Activated CD4-positive, alpha-beta T cell treated with anti-CD3 and anti-CD28 coated beads, Interleukin-2, amount 50 U/mL, for 48 hours (primary cell): Measurements from ENCODE around the gene PIGZ.

ENCODE experiments used
- DNase-seq, 2 experiments: peaks; one replicate each; pipeline ENCODE4 v3.0.0-alpha.2; 2020

The PIGZ gene

DNA sequence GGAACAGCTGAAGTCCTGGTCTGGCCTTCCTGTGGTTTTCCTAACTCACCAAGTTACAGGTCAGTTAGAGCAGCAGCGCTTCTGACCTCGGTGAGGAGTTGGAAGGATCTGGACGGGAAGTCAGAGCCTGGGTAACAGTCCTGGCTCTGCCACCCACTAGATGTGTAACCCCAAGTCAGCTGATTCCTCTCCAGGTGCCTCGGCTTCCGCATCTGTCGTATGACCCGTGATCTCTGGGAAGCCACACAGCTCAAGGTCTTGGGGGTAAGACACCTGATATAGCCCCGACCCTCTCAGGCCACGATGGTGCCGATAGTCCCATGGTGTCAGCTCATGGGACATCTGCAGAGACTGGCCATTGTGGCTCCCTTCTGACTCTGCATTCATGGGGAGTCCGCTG, 8.3 kb upstream of the PIGZ start:
- DNase-seq = no peak

DNA sequence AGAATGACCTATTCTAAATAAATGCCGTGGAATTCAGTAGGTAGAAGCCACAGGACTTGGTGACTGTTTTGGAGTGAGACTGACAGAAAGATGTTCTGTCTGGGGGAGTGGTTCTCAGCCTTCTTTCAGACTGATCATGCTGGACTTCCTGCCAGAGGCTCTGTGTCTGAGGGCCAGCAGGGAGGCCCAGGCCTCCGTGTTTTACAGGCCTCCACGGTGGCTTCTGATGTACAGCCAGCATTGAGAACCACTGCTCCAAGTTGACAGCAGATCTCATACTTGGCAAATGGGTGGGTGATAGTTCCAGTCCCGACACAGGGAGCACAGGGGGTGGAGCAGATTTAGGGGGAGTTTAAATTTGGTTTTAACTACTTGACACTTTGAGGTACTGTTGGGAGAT, 6.7 kb upstream of the PIGZ start:
- no peak for DNase-seq

DNA sequence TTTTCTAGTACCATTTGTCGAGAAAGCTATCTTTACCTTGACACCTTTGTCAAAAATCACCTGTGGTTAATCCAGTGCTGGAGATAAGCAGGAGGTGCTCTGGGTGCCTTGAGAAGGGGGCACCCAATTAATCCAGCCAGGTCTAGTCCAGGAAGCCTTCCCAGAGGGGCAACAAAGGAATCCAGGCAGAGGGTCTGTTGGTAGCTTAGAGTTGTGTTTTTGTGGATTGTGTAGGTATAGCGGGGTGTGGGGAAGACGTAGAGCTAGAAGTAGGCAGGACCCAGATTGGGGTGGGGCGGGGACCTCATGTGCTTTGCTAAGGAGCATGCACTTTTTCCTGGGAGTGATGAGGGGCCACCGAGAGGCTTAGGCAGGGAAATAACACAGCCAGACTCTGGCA, 6.0 kb upstream of the PIGZ start:
- no peak for DNase-seq

DNA sequence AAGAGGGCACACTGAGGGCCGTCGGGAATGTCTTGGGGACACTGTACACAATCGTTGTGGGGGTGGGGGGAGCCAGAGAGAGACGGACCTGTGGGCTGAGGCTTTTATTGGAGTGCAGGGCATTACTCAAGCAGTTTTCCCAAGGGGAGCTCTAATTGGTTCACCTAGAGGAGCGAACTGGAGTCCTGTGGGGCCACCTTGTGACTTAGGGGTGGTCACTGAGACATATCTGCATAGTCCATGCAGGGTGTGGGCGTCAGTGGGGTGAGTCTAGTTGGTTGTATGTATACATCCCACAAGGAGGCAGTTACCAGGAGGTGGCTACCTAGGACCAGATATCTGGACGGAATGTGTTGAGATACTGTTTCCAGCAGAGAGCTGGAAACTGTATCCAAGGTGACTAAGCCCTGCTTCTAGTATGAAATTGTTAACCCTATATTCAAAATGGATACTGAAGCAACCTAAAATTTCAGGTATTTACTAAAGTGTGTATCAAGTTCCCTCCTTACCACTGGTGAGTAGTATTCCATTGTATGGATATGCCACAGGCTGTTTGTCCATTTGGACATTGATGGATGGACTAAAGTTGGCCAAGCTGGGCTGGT, 2.6 kb upstream of the PIGZ start:
- DNase-seq = no peak

DNA sequence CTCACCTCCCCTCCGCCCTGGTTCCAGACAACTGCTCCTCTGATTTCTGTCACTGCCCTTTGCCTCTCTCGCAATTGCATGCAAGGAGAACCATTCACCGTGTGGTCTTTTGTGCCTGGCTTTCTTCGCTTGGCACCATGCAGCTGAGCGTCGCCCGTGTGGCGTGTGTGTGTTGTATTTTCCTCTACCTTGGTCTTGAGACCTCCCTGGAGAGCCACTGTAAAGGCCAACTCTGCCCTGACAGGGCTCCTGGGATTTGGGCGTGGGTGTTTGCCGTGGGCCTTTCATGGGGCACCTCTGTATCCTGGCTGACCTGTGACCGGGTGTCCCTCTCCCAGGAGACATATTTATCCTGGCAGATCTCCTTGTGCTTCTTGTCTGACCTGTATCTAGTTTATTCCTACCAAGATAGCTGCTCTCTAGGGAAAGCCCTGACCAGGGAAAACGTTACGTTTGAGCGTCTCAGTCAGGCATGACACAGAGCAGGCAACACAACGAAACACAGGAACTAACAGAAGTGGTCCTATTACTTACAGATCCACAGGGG, 2.0 kb upstream of the PIGZ start:
- no peak for DNase-seq

DNA sequence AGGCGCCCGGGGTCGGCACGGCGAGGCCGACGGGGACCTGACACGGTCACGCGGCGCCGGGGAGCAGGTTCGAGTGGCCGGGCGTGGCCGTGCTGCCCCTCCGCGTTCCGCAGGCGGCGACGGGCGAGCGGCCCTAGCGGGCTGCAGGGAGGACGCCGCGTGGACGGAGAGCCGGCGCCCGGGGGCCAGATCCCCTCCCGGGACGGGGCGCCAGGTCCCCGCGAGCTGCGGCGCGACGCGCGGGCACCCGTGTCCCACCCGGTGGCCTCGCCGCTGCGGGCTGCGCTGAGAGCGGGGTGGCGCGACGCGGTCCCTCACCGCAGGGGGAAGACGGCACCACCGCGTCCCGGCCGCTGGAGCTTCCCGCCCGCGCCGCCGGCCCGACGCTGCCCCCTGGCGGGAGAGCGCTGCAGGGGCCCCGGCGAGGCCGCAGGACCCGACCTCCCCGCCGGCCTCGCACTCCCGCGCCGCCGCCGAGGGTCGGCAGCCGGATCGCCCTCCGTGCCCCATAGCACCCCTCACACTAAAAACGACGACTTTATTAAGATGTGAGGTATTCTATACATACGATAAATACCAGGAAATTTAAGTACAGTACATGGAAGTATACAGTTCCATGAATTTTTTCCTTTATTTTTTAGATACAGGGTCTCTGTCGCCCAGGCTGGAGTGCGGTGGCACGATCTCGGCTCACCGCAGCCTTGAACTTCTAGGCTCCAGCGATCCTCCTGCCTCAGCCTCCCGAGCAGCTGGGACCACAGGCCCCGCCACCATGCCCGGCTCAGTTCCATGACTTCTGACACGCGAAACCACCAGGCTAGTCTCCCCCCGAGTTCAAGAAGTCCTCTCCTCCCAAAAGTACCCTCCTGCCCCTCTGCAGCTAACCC, 1.3 kb upstream of the PIGZ start:
- DNase-seq = peak; percentile 72 to 74

DNA sequence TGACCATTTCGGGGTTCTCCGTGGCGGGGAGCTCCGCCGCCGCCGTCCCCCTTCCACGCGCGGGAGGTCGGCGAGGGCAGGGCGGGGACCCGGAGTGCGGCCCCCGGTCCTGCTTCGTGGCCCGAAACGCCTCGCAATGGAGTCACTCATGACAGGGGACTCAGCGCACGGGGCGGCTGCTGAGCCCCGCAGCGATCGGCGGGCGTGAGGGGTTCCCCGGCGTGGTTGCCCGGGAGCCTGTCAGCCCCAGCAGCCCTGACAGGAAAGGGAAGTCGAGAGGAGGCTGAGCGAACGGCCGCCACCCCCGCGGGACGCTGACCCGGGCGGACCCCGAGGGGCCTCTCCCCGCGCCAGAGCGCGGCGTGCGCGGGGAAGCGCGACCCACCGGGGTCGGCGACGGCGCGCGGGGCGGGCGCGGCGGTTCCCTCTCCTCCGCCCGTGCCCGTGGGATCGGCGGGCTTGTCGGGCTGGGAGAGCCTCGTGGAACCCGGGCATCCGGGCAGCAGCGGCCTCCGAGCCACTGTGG, 564 bp upstream of the PIGZ start:
- peak; percentile 55 to 59 for DNase-seq

DNA sequence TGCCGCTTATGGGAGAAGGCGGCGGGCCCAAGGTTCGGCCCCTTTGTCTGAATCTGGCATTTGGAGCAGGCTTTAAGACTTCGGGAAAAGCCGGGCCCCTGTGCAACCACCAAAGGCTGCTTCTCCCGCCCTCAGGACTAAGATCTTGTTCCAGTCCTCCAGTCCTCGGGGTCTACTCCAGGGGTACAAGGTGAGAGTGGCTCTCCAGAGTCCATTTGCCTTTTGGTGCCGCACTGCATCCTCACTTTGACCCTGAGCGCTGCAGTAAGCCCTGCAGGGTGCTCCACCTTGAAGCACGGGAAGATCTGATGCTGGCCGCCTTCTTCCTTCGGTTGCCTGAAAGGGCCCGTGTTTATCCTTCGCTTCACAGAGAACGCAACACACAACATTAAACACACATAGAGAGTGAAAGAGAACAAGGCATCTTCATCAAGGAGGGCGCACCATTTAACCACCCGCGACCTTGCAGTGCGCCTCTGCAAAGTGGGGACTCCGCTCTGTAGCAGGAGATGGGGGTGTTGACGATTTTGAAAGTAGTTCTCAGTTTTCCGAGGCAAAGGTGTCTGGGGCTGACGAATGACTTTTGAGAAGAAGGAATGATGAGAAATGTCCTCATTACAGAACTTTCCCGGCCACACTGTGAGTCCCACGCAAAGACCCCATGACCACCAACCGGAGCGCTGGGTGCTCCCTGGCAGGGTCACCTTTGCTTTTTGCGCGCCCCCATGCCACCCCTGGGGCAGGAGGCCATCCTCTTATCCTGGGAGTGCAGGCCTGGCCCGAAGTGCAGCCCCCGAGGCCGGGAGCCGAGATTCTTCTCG, 1.0 kb downstream of the PIGZ start:
- DNase-seq = no peak

DNA sequence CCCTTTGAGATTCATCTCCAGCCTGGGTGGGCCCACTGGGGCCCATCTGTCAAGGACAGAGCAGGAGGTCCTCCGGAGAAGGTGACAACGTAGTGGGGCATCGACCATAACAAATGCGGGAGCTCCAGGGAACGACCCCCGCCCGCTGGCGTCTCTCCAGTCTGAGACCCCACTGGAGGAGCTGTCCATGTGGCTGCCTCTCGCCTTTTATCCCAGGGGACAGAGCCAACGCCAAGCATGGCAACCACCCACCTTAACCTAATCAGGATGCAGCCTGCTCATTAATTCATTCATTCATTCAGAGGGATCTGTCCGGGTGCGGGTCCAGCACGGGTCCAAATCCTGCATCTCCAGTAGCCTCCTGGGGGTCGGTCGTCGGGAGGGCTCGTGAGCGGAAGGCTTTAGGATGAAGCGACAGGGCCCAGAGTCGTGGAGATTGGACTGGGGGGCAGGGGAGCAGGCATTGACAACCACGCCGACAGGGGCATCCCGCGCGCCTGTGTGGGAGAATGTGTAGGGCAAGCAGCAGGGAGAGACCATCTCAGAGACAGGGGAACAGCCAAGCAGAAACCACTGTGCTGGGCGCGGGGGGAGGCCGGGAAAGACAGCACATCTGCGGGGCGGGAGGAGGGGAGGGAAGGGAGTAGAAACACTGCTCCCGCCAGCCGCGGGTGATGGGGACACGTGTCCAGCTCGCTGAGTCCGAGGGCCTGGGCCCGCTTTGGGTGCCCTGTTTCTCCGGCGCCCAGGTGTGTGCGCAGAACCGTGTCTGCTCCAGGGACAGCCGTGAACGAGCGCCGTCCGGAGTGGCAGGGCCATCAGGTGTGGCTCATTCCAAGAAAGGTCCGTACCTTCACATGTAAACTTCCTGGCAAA, 1.9 kb downstream of the PIGZ start:
- no peak for DNase-seq

DNA sequence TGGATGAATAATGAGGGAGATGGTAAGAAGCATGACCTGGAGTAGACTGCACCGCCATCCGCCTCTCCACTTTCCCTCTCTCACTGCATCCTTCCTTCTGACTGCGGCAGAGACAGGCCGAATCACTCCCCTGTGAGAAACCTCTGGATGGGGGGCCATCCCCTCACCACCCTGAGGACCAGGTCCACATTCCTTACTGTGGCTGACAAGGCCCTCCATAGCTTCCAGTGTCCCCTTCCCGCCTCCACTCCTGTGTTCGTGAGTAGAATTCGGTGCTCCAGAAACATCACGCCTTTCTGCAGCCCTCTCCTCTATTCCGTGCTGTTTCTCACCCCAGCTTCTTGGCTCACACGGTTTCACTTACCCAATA, 2.8 kb downstream of the PIGZ start:
- DNase-seq = no peak

DNA sequence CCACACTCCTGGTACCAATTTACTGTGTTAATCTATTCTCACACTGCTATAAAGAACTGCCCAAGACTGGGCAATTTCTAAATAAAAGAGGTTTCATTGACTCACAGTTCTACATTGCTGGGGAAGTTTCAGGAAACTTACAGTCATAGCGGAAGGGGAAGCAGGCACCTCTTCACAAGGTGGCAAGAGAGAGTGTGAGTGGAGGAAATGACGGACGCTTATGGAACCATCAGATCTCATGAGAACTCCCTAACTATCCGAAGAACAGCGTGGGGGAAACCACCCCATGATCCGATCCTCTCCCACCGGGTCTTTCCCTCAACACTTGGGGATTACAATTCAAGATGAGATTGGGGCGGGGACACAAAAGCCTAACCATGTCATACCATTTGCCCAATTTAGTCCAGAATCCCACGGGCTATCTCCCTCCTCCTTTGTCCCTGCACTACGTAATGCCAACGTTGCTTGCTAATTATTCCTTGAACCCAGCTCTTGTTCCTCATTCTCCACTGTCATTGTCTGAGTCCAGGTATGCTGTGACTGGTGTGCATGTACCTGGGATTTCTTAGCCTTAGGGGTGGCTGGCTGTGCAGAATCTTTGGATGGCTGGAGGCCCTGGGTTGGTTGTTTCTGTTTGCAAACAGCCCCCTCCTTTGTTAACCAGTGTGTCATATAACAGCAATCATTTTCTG, 3.4 kb downstream of the PIGZ start:
- no peak for DNase-seq

DNA sequence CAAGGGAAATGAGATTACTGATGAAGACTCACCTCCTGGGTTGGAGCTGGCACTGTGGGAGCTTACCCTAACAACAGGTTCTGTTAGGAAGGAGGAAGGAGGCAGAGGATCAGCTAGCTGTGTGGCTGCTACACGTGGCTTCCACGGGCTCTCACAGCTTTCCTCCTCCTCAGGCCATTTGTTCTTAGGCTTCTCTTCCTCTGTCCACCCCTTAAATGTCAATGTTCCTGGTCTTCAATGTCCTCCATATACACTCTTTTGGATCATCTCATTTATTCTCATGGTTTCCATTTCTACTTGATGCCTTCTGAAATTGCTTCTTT, 5.0 kb downstream of the PIGZ start:
- DNase-seq = no peak

DNA sequence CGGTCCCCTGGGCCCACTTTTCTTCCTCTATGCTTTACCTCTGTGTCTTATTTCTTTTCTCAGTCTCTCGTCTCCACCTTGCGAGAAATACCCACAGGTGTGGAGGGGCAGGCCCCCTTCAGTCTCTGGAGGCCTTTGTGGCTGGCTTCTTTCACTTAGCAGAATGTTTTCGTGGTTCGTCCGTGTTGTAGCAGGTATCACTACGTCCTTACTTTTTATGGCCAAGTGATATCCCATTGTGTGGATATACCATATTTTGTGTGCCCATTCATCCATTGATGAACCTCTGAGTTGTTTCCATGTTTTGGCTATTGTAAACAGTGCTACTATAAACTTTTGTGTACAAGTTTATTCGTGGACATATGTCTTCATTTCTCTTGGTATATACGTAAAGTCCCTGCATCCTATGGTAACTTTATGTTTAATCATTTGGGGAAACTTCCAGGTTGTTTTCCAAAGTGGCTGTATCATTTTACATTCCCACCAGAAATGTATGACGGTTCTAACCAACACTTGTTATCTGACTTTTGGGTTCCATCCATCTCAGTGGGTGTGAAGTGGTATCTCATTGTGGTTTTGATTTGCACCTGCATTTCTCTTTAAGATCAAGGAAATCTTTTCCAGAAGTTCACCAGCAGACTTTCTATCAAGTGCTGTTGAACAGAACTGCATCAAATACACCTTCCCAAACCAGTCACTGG, 5.6 kb downstream of the PIGZ start:
- DNase-seq = no peak

DNA sequence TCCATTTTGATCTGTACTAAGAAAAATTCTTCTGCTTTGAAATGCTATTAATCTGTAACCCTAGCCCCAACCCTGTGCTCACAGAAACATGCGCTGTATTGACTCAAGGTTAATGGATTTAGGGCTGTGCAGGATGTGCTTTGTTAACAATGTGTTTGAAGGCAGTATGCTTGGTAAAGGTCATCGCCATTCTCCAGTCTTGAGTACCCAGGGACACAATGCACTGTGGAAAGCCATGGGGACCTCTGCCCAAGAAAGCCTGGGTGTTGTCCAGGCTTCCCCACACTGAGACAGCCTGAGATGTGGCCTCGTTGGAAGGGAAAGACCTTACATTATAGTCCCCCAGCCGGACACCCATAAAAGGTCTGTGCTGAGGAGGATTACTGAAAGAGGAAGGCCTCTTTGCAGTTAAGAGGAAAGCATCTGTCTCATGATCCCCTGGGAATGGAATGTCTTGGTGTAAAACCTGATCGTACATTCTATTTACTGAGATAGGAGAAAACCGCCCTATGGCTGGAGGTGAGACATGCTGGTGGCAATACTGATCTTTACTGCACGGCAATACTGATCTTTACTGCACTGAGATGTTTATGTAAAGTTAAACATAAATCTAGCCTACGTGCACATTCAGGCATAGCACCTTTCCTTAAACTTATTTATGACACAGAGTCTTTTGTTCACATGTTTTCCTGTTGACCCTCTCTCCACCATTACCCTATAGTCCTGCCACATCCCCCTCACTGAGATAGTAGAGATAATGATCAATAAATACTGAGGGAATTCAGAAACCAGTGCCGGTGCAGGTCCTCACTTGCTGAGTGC, 6.3 kb downstream of the PIGZ start:
- no peak for DNase-seq

DNA sequence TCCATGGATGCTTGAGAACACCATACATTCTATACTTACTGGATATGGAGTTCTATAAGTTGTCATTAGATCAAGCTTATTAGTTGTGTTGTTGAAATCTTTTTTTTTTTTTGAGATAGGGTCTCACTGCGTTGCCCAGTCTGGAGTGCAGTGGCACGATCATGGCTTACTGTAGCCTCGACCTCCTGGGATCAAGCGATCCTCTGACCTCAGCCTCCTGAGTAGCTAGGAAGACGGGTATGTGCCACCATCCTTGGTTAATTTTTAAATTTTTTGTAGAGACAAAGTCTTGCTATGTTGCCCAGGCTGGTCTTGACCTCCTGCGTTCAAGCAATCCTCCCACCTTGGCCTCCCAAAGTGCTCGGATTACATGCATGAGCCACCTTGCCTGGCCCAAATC, 13.8 kb downstream of the PIGZ start:
- no peak for DNase-seq

DNA sequence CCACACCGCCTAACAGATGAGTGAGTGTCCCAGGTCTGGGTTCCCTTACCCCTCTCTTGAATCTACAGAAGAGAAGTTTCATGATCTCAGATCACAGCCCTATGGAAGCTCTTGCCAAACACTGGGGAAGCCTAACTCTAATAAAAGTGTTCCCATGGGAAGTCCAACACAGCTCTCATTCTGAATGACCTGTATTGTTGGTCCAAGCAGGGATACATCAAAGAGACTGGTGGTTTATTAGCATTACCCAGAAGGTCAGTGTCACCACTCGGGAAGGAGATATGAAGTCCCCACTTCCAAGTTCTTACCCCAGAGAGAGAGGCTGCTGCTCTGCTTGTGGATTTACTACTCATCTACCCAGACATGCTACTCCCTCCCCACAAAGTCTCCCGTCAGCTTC, 17.3 kb downstream of the PIGZ start:
- DNase-seq = no peak

DNA sequence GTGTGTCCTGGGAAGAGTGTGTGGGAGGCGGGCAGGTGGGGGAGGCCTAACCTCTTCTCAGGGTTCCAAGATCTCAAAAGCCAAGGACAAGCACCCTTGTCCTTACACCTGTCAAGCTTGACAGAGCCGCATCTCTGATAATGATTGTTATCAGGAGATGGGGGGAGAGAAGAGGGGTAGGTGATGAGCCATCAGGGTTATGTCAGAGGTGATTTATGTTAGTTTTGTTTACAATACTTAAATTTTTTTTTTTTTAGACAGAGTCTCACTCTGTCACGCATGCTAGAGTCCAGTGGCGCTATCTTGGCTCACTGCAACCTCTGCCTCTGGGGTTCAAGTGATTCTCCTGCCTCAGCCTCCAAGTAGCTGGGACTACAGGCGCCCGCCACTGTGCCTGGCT, 18.9 kb downstream of the PIGZ start:
- no peak for DNase-seq

DNA sequence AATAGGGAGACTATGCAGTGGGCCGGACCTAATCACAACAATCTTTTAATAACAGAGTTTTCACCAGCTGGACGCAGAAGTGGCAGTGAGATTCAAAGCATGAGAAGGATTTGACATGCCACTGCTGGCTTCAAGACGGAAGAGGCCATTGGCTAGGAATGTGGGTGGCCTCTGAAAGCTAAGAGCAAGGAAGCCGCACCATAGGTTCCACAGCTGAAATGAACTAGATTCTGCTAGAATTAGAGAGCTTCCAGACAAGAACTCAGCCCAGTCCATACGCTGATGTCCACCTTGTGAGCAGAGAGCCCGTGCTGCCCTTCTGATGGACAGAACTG, 19.4 kb downstream of the PIGZ start:
- DNase-seq = no peak

DNA sequence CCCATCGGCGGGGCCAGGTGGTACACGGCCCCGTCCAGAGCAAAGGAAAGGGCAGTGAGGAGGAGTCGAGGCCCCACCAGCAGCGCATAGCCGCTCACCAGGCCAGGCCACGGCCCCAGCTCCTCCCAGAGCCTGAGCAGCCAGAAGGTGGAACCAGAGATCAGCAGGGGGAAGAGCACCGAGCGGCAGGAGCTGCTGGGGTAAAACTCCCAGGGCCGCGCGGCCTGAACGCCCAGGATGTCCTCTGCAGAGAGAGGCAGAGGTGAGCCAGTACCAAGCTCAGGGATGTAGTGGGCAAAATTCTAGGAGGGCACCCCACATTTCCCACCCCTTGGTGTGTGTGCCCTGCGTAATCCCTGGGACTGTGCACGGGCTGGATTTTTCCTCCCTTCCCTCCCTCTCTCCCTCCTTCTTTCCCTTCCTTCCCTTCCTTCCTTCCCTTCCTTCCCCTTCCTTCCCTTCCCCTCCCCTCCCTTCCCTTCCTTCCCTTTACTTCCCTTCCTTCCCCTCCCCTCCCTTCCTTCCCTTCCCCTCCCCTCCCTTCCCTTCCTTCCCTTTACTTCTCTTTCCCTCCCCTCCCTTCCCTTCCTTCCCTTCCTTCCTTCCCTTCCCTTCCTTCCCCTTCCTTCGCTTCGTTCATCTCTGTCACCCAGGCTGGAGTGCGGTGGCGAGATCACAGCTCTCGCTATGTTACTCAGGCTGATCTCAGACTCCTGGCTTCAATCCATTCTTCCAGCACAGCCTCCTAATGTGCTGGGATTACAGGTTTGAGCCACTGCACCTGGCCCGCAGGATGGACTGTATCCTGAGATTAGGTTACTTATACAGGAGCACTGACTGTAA, 20.0 kb downstream of the PIGZ start:
- no peak for DNase-seq
